NOMO-1 (cell line): Measurements from ENCODE around the gene C6orf141.

ENCODE experiments used
- DNase-seq, 2 experiments: peaks; one replicate each; lab custom pipeline; 2025; ENCODE audit not compliant: unreplicated experiment in 2 of 2; lab: John Stamatoyannopoulos, UW

C6orf141 gene

DNA sequence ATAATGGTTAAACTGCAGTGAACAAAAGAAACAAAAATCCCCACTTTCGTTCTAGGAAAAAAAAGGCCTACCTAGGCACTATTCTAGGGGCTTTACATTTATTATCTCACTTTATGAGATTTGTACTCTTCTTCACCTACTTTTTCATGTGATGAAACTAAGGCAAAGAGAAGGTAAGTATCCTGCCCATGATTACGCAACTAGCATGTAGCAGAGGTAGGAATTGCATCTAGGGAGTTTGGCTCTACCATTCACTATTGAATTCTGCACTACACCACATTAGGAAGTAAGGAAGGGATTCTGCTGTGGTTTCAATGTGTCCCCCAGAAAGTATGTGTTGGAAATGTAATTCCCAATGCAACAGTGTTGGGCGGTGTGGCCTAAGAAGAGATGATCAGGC is 11.4 kb upstream of the C6orf141 start:
- DNase-seq = no peak

DNA sequence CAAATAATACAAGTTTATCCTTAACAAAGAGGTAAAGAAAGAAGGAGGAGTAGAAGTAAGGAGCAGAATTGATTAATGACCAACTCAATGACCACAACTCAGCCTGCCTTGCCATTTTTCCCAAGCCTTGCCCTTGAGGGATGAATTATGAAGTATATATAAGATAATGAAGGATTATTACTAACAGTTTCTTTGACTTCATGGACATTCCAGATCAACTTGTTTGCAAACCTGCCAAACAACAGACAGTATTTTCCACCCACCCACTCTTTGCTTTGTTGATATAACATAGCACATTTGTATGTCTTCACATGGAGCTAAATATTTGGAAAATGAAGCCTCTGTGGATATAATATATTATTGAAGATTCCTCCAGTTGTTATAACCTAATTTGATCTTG is 9.9 kb upstream of the C6orf141 start:
- no peak for DNase-seq

DNA sequence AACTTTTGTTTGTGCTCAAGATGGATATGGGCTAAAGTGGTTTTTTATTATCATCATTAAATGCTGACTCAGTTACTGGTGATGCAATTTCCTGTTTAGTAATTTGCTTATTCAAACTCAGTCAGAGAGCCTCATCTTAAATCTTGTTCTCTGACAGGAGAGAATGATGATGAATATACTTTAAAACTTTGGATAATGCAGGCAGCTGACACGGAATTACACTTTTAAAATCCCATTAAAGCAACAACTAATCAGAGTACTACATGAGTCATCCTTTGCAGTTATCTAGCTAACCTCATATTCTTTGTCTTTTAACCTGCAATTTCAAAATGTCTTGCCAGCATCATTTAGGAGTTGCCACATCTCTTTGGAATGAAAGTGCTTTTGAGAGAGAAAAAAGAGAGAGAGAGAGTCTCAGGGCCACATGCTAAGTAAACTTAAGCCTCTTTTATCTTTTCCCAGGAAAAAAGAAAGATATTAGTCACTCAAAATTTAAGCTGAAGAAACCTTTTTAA is 9.2 kb upstream of the C6orf141 start:
- DNase-seq = peak; percentile 9 to 74

DNA sequence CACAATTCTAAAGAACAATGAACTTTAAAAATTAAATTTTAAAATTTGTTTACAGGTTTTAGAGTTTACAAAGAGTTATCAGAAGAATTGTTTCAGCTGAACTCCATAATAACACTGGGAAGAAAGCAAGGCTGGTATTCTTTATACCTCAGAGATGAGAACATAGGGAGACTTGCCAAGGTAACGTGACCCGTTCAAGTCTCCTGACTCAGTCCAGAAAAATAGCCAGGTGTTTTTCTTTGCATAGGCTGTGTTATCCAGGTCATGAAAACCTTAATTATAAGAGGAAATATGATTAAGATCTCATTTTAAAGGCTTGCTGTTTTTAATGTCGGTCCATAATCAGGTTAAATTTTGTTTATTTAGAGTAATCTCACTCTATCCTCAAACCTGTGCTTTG is 8.5 kb upstream of the C6orf141 start:
- DNase-seq = no peak

DNA sequence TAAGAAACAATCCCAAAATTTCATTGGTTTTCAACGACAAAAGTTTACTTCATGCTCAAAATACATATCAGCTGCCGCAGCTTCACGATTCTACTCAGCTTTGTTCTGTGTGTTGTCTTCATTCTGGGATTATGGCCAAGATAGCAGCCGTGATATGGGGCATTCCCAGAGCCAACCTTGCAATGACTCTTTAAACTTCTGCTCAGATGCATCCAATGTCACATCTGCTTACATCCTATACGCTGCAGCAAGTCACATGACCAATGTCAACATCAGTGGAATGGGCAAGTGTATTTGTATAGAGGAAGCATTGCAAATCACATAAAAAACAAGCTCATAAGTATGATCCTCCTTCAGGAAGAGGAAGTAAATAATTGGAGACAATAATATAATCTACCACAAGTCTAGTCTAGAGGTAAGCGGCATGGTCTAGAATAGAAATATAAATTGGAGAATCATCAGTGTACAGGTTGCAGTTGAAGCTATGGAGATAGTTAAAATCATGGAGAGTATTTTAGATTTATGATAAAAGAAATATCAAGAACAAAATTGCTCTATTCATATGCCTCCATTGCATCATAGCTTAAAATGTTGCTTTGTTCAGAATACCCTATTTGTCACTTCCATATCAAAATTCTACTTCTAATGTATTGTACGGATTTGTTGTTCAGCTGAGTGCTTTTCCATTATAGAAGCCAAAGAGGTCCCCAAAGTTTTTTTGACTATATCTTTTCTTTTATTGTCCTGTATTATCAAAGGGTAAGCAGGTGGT is 7.2 kb upstream of the C6orf141 start:
- DNase-seq = peak; percentile 16 to 81

DNA sequence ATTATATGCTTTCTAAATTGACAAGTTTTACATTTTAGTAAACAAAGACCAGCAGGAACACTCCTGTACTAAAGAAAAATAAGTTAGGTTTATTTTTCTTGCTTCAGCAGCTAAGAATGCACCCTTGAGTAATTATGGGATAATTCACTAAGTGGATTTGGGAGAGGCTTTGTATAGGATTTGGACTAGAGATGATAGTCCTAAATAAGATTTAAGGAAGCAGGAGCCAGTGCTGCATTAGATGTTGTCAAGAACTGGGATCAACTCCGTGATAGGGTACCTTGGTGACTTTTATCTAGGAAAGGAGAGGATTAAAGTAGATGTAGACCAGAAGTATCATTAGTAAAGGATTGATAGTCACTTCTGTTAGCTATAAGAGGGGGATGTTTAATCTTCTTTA is 4.1 kb upstream of the C6orf141 start:
- DNase-seq = no peak

DNA sequence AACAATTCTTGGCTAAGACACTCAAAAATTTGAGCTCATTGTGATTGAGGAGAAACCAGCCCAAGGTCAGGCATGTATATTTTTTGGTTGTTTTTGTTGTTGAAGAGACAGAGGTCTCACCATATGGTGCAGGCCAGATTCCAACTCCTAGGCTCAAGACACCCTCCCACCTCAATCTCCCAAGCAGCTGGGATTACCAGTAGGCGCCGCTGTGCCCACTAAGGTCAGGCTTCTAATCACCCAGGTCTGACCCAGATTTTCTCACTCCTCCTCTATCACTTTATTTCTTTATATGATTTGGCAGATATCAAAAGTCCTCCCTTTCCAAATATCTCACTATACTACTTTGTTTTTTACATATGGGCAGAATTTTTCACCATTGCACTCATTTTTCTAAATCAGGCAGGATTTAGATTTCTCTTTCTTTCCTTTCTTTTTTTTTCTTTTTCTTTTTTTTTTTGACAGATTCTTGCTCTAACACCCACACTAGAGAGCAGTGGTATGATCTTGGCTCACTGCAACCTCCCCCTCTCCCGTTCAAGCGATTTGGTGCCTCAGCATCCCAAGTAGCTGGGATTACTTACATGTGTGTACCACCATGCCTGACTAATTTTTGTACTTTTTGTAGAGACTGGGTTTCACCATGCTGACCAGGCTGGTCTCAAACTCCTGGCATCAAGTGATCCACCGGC is 1.7 kb upstream of the C6orf141 start:
- DNase-seq = no peak

DNA sequence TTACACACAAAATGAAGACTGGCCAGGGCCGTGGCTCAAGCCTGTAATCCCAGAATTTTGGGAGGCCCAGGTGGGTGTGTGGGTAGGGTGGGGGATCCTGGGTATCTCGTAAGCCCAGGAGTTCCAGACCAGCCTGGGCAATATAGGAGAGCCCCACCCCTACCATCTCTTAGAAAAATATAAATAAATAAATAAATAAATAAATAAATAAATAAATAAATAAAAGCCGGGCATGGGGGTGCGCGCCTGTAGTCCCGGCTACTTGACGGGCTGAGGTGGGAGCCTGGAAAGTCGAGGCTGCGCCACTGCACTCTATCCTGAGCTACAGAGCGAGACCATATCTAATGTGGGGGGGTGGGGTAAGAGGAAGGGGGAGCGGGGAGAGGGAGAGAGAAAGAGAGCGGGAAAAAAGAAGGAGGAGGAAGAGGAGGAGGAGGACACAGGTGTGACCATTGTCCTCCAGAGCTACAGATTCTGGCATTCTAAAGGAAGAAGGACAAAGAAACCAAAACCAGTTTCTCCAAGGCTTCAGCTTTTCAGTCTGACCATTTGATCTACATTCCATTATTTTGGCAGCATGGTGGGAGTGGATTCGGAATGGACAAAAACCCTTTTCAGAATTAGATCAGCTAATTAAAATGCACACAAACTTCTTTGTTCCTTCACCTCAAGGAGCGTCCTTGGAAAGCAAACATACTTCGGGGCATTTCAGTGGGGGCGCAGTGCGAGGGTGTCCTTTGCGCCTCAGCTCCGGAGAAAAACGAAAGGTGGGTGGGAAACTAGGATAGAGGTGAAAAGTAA is 577 bp upstream of the C6orf141 start:
- DNase-seq = no peak

DNA sequence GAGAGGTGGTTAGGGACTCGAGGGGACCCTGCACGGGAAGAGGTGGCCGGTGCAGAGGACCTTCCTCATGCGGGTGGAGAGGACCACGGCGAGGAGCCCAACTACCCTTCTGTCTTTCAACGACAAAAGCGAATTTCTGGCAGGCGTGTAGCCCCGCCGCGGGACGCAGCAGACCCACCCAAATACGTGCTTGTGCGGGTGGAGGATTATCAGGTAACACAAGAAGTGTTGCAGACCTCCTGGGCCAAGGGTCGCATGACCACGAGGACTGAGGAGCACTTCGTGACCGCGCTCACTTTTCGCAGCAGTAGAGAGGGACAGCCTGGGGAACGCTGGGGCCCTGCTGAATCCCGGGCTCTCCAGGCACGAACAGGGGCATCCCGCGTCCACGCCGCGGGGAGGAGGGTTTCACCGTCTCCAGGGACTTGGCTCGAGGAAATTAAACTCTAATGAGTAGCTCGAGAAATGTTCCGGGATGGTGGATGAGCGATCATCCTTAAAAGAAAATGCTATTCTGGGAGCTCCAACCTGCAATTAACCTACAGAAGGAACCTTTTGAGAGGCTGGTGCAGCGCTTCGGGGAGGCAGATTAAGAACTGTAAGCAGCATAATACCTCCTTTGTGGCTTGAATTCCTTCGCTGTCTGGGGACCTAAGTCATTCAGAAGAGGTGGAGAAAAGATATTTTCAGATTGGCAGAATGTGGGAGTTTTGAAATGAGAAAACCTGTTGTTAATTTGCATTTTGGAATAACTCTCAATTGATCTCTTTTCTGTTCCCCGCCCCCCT is 804 bp downstream of the C6orf141 start:
- DNase-seq = no peak

DNA sequence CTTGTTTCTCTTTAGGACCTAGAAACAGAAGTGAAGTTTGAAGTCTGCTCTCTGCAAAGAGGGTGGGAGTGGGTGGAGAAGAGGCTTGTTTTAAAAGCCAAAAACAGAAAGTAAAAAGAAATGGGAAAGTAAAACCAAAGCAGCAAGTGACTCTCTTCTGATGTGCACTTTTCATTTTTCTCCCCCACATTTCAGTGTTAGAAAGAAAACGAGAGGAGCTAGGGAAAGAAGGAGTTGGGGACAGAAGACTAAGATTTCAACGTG is 1.3 kb downstream of the C6orf141 start:
- DNase-seq = no peak

DNA sequence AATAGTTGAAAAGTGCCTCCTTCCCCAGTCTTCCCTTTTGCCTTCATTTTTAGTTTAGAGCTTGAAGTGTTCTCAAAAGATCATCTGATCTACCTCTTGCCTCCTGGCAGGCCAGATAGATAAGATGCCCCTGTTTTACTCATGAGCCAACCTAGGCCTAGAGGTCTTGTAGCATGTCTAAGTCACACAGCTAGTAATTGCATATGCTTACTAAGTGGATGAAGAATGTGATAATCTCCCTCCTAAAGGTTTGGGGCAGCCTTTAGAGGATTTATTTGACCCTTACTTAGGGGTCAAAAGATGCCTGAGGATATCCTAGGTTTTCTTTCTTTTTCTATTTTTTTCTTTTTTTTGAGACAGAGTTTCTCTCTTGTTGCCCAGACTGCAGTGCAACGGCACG is 2.1 kb downstream of the C6orf141 start:
- no peak for DNase-seq

DNA sequence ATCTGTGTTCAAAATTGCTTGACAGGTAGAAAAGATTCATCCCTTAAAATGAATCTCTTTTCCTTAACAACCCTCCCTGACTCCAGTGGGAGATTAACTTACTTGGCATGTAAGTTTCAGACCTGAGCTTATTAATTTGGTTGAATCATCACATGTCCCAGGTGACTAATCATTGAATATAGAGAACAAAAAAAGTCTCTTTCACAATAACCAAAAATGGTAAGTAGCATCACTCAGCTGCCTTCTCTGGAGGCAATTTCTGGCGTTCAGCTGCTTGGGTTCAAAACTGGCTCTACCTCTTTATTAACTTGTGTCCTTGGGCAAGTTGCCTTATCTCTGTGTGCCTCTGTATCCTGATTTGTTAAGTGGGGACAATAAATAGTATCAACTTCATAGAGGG is 2.9 kb downstream of the C6orf141 start:
- no peak for DNase-seq

DNA sequence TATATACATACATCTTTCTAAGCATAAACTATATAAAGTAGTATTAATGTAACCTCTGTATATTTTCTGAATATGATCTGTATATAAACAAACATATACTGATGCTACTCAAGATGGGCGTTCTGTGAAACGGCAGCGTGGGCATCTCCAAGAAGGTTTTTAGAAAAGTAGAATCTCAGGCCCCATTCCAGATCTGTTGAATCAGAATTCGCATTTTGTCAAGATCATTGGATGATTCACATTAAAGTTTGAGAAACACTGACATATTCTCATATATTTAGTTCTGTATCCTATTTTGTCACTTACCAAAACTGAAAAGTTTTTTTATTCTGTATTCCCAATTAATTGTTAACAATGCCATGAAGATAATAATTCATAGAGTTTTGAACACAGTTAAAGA is 5.5 kb downstream of the C6orf141 start:
- no peak for DNase-seq

DNA sequence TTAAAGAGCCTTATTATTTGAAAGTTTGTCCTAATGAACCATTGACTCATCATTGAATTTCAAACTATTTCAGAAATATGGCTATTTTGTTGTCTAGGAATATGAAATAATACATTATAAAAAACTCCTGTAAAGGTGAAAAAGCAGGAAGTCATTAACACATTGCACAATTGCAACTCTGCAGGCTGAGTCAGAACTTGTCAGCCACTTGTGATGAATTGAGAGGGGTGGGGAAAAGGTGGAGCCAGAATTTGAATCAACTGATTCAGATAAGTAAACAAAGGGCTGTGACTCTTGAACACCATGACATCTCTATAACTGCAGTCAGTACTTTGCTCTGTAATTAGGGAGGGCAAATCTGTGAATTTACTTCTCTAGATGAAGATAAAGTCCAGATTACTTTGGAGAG is 6.0 kb downstream of the C6orf141 start:
- peak; percentile 53 to 79 for DNase-seq

DNA sequence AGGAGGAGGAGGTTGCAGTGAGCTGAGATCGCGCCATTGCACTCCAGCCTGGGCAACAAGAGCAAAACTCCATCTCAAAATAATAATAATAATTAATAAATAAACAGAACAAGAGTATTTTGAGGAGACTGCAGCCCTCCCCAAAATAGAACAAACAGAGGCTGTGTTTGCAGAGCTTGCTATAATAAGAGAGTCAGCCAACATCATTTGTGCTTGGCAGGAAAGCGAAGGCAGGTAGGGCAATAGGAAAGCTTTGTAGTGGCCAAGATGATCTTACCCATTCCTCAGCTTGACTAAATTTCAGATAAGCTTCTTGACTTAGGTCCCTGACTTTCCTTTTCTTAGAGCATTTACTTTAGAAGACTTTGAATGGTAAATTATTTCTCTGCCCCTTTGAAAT is 6.7 kb downstream of the C6orf141 start:
- no peak for DNase-seq

DNA sequence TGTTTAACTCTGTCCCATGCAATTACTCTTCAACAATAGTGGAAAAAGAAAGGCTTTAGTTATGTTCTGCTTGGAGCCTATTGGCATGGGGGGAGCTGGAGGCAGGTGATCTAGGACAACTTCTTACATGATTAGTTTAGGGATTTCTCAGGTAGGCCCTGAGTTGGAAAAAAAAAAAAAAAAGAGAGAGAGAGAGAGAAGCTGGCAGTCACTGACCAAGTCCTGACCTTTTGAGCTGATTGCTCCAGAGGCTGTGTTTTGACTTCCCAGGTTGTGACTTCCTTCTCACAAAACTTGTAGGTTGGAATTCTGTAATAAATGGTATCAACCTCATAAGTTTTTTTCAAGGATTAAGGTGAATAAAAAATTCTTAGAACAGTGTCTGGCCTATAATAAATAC is 7.8 kb downstream of the C6orf141 start:
- DNase-seq = no peak

DNA sequence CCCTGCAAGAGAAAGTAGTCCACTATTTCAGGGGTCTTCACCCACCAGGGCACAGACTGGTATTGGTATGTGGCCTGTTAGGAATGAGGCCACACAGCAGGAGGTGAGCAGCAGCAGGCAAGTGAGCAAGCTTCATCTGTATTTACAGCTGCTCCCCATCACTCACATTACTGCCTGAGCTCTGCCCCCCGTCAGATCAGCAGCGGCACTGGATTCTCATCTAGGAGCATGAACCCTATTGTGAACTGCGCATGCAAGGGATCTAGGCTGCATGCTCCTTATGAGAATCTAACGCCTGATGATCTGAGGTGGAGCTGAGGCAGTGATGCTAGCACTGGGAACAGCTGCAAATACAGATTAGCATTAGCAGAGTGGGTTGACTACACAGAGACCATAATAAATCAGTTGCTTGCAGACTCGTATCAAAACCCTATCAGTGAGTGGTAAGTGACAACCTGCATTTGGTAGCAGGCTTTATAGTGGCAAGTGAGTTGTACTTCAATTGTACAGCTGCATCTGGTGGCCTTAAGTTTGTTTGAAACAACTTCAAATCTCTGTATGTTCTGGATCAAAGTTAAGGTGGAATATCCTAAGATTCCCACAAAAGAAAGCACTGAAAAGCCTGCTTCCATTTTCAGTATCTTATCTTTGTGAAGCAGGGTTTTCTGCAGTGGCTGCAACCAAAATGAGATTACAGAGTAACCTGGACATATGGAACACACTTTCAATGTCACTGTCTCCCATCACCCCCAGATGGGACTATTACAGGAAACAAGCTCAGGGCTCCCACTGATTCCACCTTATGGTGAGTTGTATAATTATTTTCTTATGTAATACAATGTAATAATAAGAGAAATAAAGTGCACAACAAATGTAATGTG is 12.8 kb downstream of the C6orf141 start:
- DNase-seq = no peak

DNA sequence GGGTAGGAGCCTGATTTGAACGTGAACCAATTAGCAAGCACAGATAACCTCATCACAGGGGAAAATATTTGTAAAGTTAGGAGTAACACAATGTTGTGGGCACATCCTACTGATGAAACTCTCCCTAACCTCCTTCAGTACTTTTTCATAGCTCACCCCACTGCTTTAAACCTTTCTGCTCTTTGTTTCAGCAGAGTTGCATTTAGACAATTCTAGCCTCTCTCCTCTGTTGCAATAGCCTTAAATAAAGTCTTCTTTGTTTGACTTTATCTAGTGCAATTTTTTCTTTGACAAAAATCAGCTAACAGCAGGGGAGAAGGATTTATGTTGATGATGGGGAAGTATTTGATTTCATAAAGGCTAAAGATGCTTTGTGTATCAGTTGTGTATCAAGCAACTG is 14.1 kb downstream of the C6orf141 start:
- DNase-seq = no peak

DNA sequence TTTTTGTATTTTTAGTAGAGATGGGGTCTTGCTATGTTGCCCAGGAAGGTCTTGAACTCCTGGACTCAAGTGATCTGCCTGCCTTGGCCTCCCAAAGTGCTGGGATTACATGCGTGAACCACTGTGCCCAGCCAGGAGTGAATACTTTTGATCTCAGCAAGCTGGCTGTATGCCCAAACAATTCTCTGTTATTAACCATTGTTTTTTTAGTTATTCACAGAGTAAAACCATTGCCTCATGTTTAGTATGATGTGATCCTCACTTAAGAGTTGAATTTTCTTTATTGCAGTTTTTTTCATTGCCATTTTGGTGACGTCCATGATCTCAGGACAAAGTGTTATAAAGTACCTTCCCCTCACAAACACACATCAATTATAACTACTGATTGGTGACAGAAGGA is 14.8 kb downstream of the C6orf141 start:
- no peak for DNase-seq

DNA sequence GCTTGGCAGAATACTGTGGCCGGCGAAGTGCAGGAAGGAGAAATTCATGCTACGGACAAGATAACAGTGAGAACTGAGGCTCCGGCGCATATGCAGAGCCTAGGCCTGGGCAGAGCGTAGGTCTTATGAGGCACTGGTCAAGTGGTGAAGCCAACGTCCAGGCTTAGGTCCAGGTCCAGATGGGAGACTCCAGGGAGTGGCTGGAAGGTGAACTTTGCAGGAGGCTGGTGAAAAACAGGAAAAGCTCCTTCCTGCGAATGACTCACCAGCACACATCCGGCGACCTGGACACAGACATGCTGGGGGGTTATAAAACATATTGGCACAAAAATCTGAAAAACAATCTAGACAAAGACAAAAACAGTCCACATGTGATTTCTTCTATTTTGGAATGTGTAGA is 15.4 kb downstream of the C6orf141 start:
- DNase-seq = no peak
